Measurements from ENCODE around the gene TAGLN2. TPM values are rescaled to one million over a fixed set of nuclear protein-coding genes. Genes with fewer than 3 reads are reported as not detected.

The TAGLN2 gene
- total RNA-seq, 1 donor from 2014 or later = 3.9 TPM

GRCh38 chr1:159884296-159884695, 41.0 kb downstream of the TAGLN2 start:
- Mint-ChIP-seq H3K36me3 (no peaks in the 10 kb centered on the region), H3K9me3 (no peaks in the 10 kb centered on the region), H3K27me3 (ENCODE audit: insufficient read depth, low read depth) (peaks cover 2% of the 10 kb centered on the region), H3K27ac (no peak overlapping the region), H3K4me3 (no peak overlapping the region), H3K4me1 (no peaks in the 10 kb centered on the region)
- Histone ChIP-seq H3K27me3 (no peaks in the 10 kb centered on the region), H3K79me2 (ENCODE audit: low read depth) (no peaks in the 10 kb centered on the region), H3K27ac (no peak overlapping the region), H3F3A (ENCODE audit: low read depth) (no peaks in the 10 kb centered on the region), H3K4me2 (no peak overlapping the region), H3K4me1 (no peaks in the 10 kb centered on the region), H3K36me3 (no peaks in the 10 kb centered on the region), H2AFZ (replicated peaks) (no peak overlapping the region), H3K9me3 (ENCODE audit: low read depth) (no peaks in the 10 kb centered on the region), H3K9ac (no peak overlapping the region), H3K4me3 (no peak overlapping the region), H4K20me1 (ENCODE audit: low read depth) (no peaks in the 10 kb centered on the region)
- TF ChIP-seq CTCF (IDR thresholded peaks at IDR 0.05) = no peak
- TF ChIP-seq EZH2phosphoT487 (IDR thresholded peaks at IDR 0.05) = no peak
- TF ChIP-seq EZH2 (IDR thresholded peaks at IDR 0.05) = no peak
- DNase-seq (ENCODE audit: low spot score) = no peak

GRCh38 chr1:159883134-159883533, 42.2 kb downstream of the TAGLN2 start:
- H3K79me2 ChIP-seq (ENCODE audit: low read depth) = no peaks in the 10 kb centered on the region
- H3K36me3 Mint-ChIP-seq = no peaks in the 10 kb centered on the region
- no peak overlapping the region for H2AFZ ChIP-seq (replicated peaks)
- no peaks in the 10 kb centered on the region for H3K4me1 ChIP-seq
- no peaks in the 10 kb centered on the region for H3K36me3 ChIP-seq
- no peaks in the 10 kb centered on the region for H3F3A ChIP-seq (ENCODE audit: low read depth)
- H3K9me3 ChIP-seq (ENCODE audit: low read depth) = no peaks in the 10 kb centered on the region
- H3K27ac Mint-ChIP-seq = no peak overlapping the region
- H3K27ac ChIP-seq = no peak overlapping the region
- H4K20me1 ChIP-seq (ENCODE audit: low read depth) = no peaks in the 10 kb centered on the region
- no peak overlapping the region for H3K9ac ChIP-seq
- H3K4me3 Mint-ChIP-seq = no peak overlapping the region
- H3K27me3 Mint-ChIP-seq (ENCODE audit: insufficient read depth, low read depth) = peaks cover 4% of the 10 kb centered on the region
- H3K4me3 ChIP-seq = no peak overlapping the region
- no peaks in the 10 kb centered on the region for H3K9me3 Mint-ChIP-seq
- H3K4me2 ChIP-seq = no peak overlapping the region
- no peaks in the 10 kb centered on the region for H3K4me1 Mint-ChIP-seq
- no peaks in the 10 kb centered on the region for H3K27me3 ChIP-seq
- DNase-seq (ENCODE audit: low spot score) = no peak
- TF ChIP-seq EZH2phosphoT487 (IDR thresholded peaks at IDR 0.05) (no peak), CTCF (IDR thresholded peaks at IDR 0.05) (no peak), EZH2 (IDR thresholded peaks at IDR 0.05) (no peak)

GRCh38 chr1:159882527-159882862, 42.8 kb downstream of the TAGLN2 start:
- Histone ChIP-seq H3K4me3 (no peak overlapping the region), H3K36me3 (no peaks in the 10 kb centered on the region), H4K20me1 (ENCODE audit: low read depth) (no peaks in the 10 kb centered on the region), H3K27ac (no peak overlapping the region), H3K27me3 (no peaks in the 10 kb centered on the region), H3K9ac (no peak overlapping the region), H2AFZ (replicated peaks) (no peak overlapping the region), H3K9me3 (ENCODE audit: low read depth) (no peaks in the 10 kb centered on the region), H3K4me1 (no peaks in the 10 kb centered on the region), H3F3A (ENCODE audit: low read depth) (no peaks in the 10 kb centered on the region), H3K4me2 (no peak overlapping the region), H3K79me2 (ENCODE audit: low read depth) (no peaks in the 10 kb centered on the region)
- no peak overlapping the region for H3K27ac Mint-ChIP-seq
- peaks cover 4% of the 10 kb centered on the region for H3K27me3 Mint-ChIP-seq (ENCODE audit: insufficient read depth, low read depth)
- H3K4me1 Mint-ChIP-seq = no peaks in the 10 kb centered on the region
- no peaks in the 10 kb centered on the region for H3K36me3 Mint-ChIP-seq
- TF ChIP-seq CTCF (IDR thresholded peaks at IDR 0.05) = no peak
- no peak for TF ChIP-seq EZH2 (IDR thresholded peaks at IDR 0.05)
- no peak for TF ChIP-seq EZH2phosphoT487 (IDR thresholded peaks at IDR 0.05)
- H3K9me3 Mint-ChIP-seq = no peaks in the 10 kb centered on the region
- no peak for DNase-seq (ENCODE audit: low spot score)
- no peak overlapping the region for H3K4me3 Mint-ChIP-seq
